ENCODE results near the gene FOXQ1.

FOXQ1 gene

DNA sequence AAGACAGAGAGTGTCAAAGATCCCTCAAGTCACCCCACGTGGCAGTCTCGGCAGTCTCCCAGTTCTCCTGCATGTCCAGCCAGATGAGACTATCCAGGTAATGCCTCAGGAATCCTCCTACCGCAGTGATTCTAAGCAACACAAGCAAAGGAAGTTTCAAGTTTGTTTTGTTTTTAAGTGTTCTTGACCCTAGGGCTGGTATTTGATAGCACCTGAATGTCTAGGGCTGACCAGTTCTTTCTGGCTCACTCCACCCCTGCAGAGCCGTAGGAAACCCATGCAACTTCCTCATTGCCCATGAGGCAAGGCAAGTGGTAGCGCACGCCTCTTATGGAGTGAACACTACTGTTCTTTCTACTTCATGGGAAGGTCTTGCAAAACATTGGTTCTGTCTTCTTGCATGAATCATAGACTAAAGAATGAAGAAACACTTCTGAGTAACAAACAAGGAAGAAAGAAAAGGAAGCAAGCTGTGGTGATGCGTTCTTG is 24.8 kb upstream of the FOXQ1 start:
- DNase-seq (ENCODE audit: insufficient read length, low spot score) (no peak), FAIRE-seq (no peak)
- TF ChIP-seq POU2F2 (IDR thresholded peaks at IDR 0.05; ENCODE audit: low read depth, low read length) (no peak), POLR2AphosphoS5 (IDR thresholded peaks at IDR 0.05; ENCODE audit: low read depth, low read length) (no peak), PAX5 (IDR thresholded peaks at IDR 0.05; ENCODE audit: insufficient read depth, low read length, severe bottlenecking) (no peak), SPI1 (IDR thresholded peaks at IDR 0.05; ENCODE audit: low read depth, low read length) (no peak), POLR2A (IDR thresholded peaks at IDR 0.05; ENCODE audit: low read depth, low read length) (no peak), TAF1 (IDR thresholded peaks at IDR 0.05; ENCODE audit: low read depth, low read length) (no peak)

DNA sequence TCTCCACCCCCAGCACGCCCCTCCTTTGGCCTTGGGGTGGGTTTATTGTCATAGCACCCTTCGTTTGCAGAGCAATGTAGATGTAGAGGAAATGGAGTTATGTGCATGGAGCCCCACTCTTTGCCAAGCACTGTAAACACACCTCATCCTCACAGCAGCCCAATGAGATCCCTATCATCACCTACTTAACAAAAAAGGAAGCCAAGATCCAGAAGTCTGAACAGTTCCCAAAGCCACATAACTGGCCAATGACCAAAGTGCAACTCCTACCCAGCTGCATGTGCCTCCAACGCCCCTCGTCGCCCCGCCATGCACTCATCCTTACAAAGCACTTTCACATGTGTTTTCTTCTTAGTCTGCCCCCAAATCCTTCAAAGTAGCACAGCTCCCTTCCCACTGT is 21.8 kb upstream of the FOXQ1 start:
- DNase-seq (ENCODE audit: insufficient read length, low spot score): no peak
- FAIRE-seq: no peak
- TF ChIP-seq PAX5 (IDR thresholded peaks at IDR 0.05; ENCODE audit: insufficient read depth, low read length, severe bottlenecking) (no peak), SPI1 (IDR thresholded peaks at IDR 0.05; ENCODE audit: low read depth, low read length) (no peak), TAF1 (IDR thresholded peaks at IDR 0.05; ENCODE audit: low read depth, low read length) (no peak), POLR2A (IDR thresholded peaks at IDR 0.05; ENCODE audit: low read depth, low read length) (no peak), POLR2AphosphoS5 (IDR thresholded peaks at IDR 0.05; ENCODE audit: low read depth, low read length) (no peak), POU2F2 (IDR thresholded peaks at IDR 0.05; ENCODE audit: low read depth, low read length) (no peak)

DNA sequence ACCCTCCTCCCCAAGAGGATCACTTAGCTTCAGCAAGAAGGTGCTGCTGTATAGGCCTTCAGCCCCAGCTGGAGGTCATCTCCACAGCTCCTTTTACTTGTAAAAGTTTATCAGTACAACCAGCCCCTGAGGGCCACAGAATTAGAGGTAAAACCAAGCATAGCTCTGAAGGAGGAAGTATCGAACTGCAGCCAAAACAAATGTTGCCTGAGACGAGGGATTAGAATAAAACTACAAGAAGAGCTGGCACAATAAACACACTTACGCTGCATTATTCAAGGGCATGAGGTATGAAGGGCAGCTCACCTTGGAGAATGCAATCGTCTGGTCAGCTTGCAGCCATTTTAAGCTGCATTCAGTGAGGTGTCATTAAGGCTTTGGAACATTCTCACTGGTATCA is 21.1 kb upstream of the FOXQ1 start:
- FAIRE-seq: no peak

DNA sequence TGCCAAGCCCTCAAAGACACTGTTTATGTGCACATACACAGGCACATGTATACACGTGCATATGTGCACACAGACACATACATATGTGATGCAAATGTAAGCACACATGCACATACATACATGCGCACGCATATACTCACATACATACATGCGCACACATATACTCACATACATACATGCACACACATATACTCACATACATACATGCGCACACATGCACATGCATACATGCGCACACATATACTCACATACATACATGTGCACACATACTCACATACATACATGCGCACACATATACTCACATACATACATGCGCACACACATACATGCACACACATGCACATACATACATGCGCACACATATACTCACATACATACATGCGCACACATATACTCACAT is 20.5 kb upstream of the FOXQ1 start:
- no peak for DNase-seq (ENCODE audit: insufficient read length, low spot score)
- FAIRE-seq: no peak
- no peak for TF ChIP-seq POLR2A (IDR thresholded peaks at IDR 0.05; ENCODE audit: low read depth, low read length)
- no peak for TF ChIP-seq POLR2AphosphoS5 (IDR thresholded peaks at IDR 0.05; ENCODE audit: low read depth, low read length)

More for the DNA sequence above, 21.1 kb upstream of the FOXQ1 start:
- DNase-seq (ENCODE audit: insufficient read length, low spot score): no peak
- TF ChIP-seq SPI1 (IDR thresholded peaks at IDR 0.05; ENCODE audit: low read depth, low read length) (no peak), POU2F2 (IDR thresholded peaks at IDR 0.05; ENCODE audit: low read depth, low read length) (no peak), POLR2A (IDR thresholded peaks at IDR 0.05; ENCODE audit: low read depth, low read length) (no peak), TAF1 (IDR thresholded peaks at IDR 0.05; ENCODE audit: low read depth, low read length) (no peak), POLR2AphosphoS5 (IDR thresholded peaks at IDR 0.05; ENCODE audit: low read depth, low read length) (no peak)

DNA sequence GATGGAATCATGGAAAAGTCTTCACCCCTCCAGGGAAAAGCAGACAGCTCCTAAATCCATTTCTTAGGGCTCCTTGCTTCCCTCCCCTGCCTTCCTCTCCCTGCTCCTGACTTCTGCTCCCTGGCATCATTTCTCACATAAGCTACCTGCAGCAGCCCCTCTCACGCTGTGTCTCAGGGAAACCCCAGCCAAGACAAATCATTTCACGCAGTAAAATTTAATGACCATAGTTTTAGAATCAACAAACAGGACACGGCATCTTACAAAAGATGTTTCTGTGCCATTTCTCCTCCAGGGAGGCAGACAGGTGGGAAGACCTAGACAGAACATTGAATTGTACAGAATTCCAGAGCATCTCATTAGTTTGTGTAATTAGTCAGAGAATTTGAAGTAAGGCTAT is 16.5 kb upstream of the FOXQ1 start:
- DNase-seq (ENCODE audit: insufficient read length, low spot score): no peak
- no peak for TF ChIP-seq POLR2AphosphoS5 (IDR thresholded peaks at IDR 0.05; ENCODE audit: low read depth, low read length)
- no peak for TF ChIP-seq TAF1 (IDR thresholded peaks at IDR 0.05; ENCODE audit: low read depth, low read length)
- no peak for TF ChIP-seq POLR2A (IDR thresholded peaks at IDR 0.05; ENCODE audit: low read depth, low read length)
- TF ChIP-seq PAX5 (IDR thresholded peaks at IDR 0.05; ENCODE audit: insufficient read depth, low read length, severe bottlenecking): no peak
- no peak for TF ChIP-seq POU2F2 (IDR thresholded peaks at IDR 0.05; ENCODE audit: low read depth, low read length)
- no peak for TF ChIP-seq SPI1 (IDR thresholded peaks at IDR 0.05; ENCODE audit: low read depth, low read length)
- FAIRE-seq: no peak

DNA sequence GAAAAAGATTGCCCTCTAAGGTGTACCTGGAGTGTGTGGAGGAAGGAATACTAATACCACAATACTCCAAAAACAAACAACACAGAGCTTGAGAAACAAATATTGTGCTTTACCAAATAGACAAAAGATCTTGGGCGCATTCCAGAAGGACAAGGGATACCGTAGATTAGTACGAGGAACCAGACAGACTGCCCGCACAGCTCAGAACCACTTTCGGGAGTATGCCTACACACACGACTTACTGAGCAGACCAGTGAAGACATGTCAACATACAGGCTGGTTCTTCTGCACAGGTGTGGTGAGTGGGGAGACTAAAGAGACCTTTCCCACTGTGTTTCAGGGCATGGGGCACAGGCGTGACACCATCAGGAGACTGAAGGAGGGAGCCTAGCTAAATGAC is 15.8 kb upstream of the FOXQ1 start:
- TF ChIP-seq POU2F2 (IDR thresholded peaks at IDR 0.05; ENCODE audit: low read depth, low read length) (no peak), SPI1 (IDR thresholded peaks at IDR 0.05; ENCODE audit: low read depth, low read length) (no peak), POLR2A (IDR thresholded peaks at IDR 0.05; ENCODE audit: low read depth, low read length) (no peak), POLR2AphosphoS5 (IDR thresholded peaks at IDR 0.05; ENCODE audit: low read depth, low read length) (no peak), PAX5 (IDR thresholded peaks at IDR 0.05; ENCODE audit: insufficient read depth, low read length, severe bottlenecking) (no peak), TAF1 (IDR thresholded peaks at IDR 0.05; ENCODE audit: low read depth, low read length) (no peak)
- DNase-seq (ENCODE audit: insufficient read length, low spot score): no peak
- FAIRE-seq: no peak

DNA sequence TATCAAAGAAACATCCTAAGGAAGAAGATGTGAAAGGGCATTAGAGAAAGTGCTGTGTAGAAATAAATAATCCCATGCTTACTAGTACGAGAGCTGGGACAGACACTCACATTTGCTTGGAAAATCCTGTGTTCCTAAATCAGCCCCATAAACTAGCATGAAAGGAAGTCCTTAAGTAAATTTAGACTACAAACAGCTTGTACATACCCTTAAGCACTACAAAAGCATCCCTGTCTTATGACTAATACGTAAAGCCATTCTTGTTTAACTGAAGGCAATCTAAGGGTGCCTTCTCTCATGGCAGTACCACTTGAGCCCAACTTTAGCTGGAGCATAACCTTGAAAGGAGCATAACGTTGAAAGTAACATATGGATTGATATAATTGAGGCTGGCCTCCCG is 15.4 kb upstream of the FOXQ1 start:
- DNase-seq (ENCODE audit: insufficient read length, low spot score): no peak
- no peak for FAIRE-seq
- no peak for TF ChIP-seq PAX5 (IDR thresholded peaks at IDR 0.05; ENCODE audit: insufficient read depth, low read length, severe bottlenecking)
- TF ChIP-seq POLR2A (IDR thresholded peaks at IDR 0.05; ENCODE audit: low read depth, low read length): no peak
- TF ChIP-seq SPI1 (IDR thresholded peaks at IDR 0.05; ENCODE audit: low read depth, low read length): no peak
- TF ChIP-seq POU2F2 (IDR thresholded peaks at IDR 0.05; ENCODE audit: low read depth, low read length): no peak
- TF ChIP-seq TAF1 (IDR thresholded peaks at IDR 0.05; ENCODE audit: low read depth, low read length): no peak
- TF ChIP-seq POLR2AphosphoS5 (IDR thresholded peaks at IDR 0.05; ENCODE audit: low read depth, low read length): no peak

DNA sequence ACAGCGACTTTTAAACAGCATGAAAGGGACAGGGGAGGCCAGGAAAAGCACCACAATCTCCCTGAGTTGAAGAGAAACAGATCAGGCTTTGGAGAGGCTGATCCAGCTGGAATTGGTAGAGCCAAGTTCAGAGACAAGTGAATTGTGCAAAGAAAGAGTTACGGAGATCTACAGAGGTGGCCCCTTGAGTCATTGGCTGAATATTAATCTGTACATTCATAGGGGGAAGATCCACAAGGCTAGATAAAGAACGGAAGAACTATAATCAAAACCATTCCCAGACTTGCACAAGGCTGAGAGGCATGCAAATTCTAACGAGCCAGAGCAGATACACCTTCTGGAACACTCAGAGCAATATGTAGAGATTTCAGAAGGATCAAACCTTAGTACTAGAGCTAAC is 14.2 kb upstream of the FOXQ1 start:
- no peak for TF ChIP-seq POLR2A (IDR thresholded peaks at IDR 0.05; ENCODE audit: low read depth, low read length)
- TF ChIP-seq POLR2AphosphoS5 (IDR thresholded peaks at IDR 0.05; ENCODE audit: low read depth, low read length): no peak
- no peak for TF ChIP-seq PAX5 (IDR thresholded peaks at IDR 0.05; ENCODE audit: insufficient read depth, low read length, severe bottlenecking)
- TF ChIP-seq TAF1 (IDR thresholded peaks at IDR 0.05; ENCODE audit: low read depth, low read length): no peak
- TF ChIP-seq POU2F2 (IDR thresholded peaks at IDR 0.05; ENCODE audit: low read depth, low read length): no peak
- TF ChIP-seq SPI1 (IDR thresholded peaks at IDR 0.05; ENCODE audit: low read depth, low read length): no peak
- FAIRE-seq (no peak), DNase-seq (ENCODE audit: insufficient read length, low spot score) (no peak)

DNA sequence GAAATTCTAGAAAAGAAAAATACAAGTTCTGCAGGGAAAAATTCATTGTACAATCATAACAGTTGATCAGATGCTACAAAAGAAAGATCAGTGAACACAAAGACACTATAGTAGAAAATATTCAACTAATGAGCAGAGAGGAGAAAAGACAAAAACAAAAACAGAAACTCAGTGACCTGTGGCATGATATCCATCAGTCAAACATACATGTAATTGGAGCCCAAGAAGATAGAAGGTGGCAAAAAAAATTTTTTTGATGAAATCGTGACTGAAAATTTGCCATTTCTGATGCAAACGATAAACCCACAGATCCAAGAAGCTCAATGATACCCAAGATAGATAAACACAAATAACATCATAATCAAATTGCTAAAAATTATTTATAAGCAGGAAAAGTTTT is 13.1 kb upstream of the FOXQ1 start:
- TF ChIP-seq TAF1 (IDR thresholded peaks at IDR 0.05; ENCODE audit: low read depth, low read length) (no peak), POLR2A (IDR thresholded peaks at IDR 0.05; ENCODE audit: low read depth, low read length) (no peak), SPI1 (IDR thresholded peaks at IDR 0.05; ENCODE audit: low read depth, low read length) (no peak), POU2F2 (IDR thresholded peaks at IDR 0.05; ENCODE audit: low read depth, low read length) (no peak), POLR2AphosphoS5 (IDR thresholded peaks at IDR 0.05; ENCODE audit: low read depth, low read length) (no peak), PAX5 (IDR thresholded peaks at IDR 0.05; ENCODE audit: insufficient read depth, low read length, severe bottlenecking) (no peak)
- FAIRE-seq (no peak), DNase-seq (ENCODE audit: insufficient read length, low spot score) (no peak)

DNA sequence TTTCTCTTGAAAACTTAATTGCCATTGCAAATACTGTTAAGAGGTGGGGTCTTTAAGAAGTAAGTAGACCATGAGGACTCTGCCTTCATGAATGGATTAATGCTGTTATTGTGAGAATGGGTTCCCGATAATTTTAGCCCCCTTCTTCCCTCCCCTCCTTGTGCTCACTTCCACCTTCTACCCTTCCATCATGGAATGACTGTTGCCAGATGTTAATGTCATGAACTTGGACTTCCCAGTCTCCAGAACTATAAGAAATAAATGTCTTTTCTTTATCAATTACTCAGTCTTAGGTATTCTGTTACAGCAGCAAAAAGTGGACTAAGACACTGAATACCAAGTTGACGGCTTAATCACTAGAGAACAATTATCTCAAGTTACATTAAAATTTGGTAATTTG is 5.8 kb upstream of the FOXQ1 start:
- DNase-seq (ENCODE audit: insufficient read length, low spot score) (no peak), FAIRE-seq (no peak)
- TF ChIP-seq PAX5 (IDR thresholded peaks at IDR 0.05; ENCODE audit: insufficient read depth, low read length, severe bottlenecking) (no peak), POLR2A (IDR thresholded peaks at IDR 0.05; ENCODE audit: low read depth, low read length) (no peak), TAF1 (IDR thresholded peaks at IDR 0.05; ENCODE audit: low read depth, low read length) (no peak), POU2F2 (IDR thresholded peaks at IDR 0.05; ENCODE audit: low read depth, low read length) (no peak), SPI1 (IDR thresholded peaks at IDR 0.05; ENCODE audit: low read depth, low read length) (no peak), POLR2AphosphoS5 (IDR thresholded peaks at IDR 0.05; ENCODE audit: low read depth, low read length) (no peak)
